ENCODE results near the gene CHRNA4.

The CHRNA4 gene

GRCh38 chr20:63376283-63377250, 15.4 kb upstream of the CHRNA4 start:
- DNase-seq = no peak

- no peak for DNase-seq
These were observed 14.3 kb upstream of the CHRNA4 start for GRCh38 chr20:63375438-63375837.

GRCh38 chr20:63374504-63374903, 13.4 kb upstream of the CHRNA4 start:
- no peak for DNase-seq

- DNase-seq = no peak
These were observed 12.8 kb upstream of the CHRNA4 start for GRCh38 chr20:63373996-63374395.

- no peak for DNase-seq
These were observed 12.1 kb upstream of the CHRNA4 start for GRCh38 chr20:63372971-63373885.

- DNase-seq = no peak
These were observed 10.2 kb upstream of the CHRNA4 start for GRCh38 chr20:63371291-63371865.

- DNase-seq = no peak
These were observed 9.6 kb upstream of the CHRNA4 start for GRCh38 chr20:63370618-63371187.

- no peak for DNase-seq
These were observed 8.8 kb upstream of the CHRNA4 start for GRCh38 chr20:63369724-63370617.

- DNase-seq = no peak
These were observed 7.9 kb upstream of the CHRNA4 start for GRCh38 chr20:63369024-63369530.

GRCh38 chr20:63368151-63368550, 7.0 kb upstream of the CHRNA4 start:
- DNase-seq = no peak

GRCh38 chr20:63367446-63368055, 6.4 kb upstream of the CHRNA4 start:
- no peak for DNase-seq

GRCh38 chr20:63366390-63367365, 5.5 kb upstream of the CHRNA4 start:
- peak; percentile 95 for DNase-seq

- DNase-seq = no peak
These were observed 4.6 kb upstream of the CHRNA4 start for GRCh38 chr20:63365601-63366389.

- DNase-seq = no peak
These were observed 3.8 kb upstream of the CHRNA4 start for GRCh38 chr20:63364801-63365585.

- no peak for DNase-seq
These were observed 2.9 kb upstream of the CHRNA4 start for GRCh38 chr20:63363981-63364561.

- no peak for DNase-seq
These were observed 2.1 kb upstream of the CHRNA4 start for GRCh38 chr20:63363013-63363957.
